ENCODE data around the gene AFTPH. TPM values are rescaled to one million over a fixed set of nuclear protein-coding genes. Genes with fewer than 3 reads are reported as not detected.
A peak's percentile ranks its signal among the peaks of the same experiment; 100 is the strongest.
"Not testable (repeated sequence)": the region's sequence is repeated elsewhere in the genome, so short reads cannot be mapped to it uniquely, and the experiment has no call there.

The AFTPH gene
- polyA plus RNA-seq, 3 donors = 22.3 to 28.6 (median 28.4) TPM

- H3K27me3 ChIP-seq (ENCODE audit: control insufficient read depth in 2 of 2, insufficient read depth in 2 of 2, low read length in 2 of 2) = no peaks in the 10 kb centered on the region
- H3K36me3 ChIP-seq (replicated peaks in 1 of 2; ENCODE audit: control insufficient read depth in 1 of 2, insufficient read depth in 2 of 2, low read length in 2 of 2) = no peaks in the 10 kb centered on the region
- H3K27ac Mint-ChIP-seq = peak overlapping the region; percentile 98 to 100 (median 99)
- H3K4me1 Mint-ChIP-seq = peaks cover 38% of the 10 kb centered on the region
- peaks cover 0 to 2% (median 0%) of the 10 kb centered on the region in 7 donors for H3K9me3 Mint-ChIP-seq
- H3K4me2 ChIP-seq (replicated peaks; ENCODE audit: extremely low read depth, low read length, poor library complexity, severe bottlenecking) = peak overlapping the region; percentile 86
- H2AFZ ChIP-seq (ENCODE audit: insufficient read depth, low read depth, low read length, poor library complexity, severe bottlenecking) = peak overlapping the region; percentile 18
- peak overlapping the region; percentile 99 for H3K9ac ChIP-seq (ENCODE audit: insufficient read depth, low read length, poor library complexity, severe bottlenecking)
- H3K4me3 ChIP-seq (replicated peaks in 1 of 3; ENCODE audit: low read depth in 2 of 3, low read length in 3 of 3) = peak overlapping the region; percentile 72 to 95 (median 81)
- TF ChIP-seq CTCF (IDR thresholded peaks at IDR 0.05) = no peak
- peaks cover 6 to 14% of the 10 kb centered on the region in 2 donors for H3K36me3 Mint-ChIP-seq
- peaks cover 0 to 1% (median 0%) of the 10 kb centered on the region in 3 donors for H3K27me3 Mint-ChIP-seq (ENCODE audit: low read depth in 3 of 3)
- peaks cover 29 to 46% of the 10 kb centered on the region in 2 donors for H3K4me1 ChIP-seq (ENCODE audit: control insufficient read depth in 1 of 2, insufficient read depth in 2 of 2, low read length in 2 of 2)
- WGBS (ENCODE audit: insufficient coverage) = no CpG with 5 or more reads among the region's 4 CpGs
- peak overlapping the region; percentile 93 to 98 for H3K27ac ChIP-seq (ENCODE audit: low read depth in 1 of 2, low read length in 2 of 2)
- H4K20me1 ChIP-seq (ENCODE audit: insufficient read depth, low read length) = peaks cover 43% of the 10 kb centered on the region
- no peaks in the 10 kb centered on the region for H3K9me3 ChIP-seq (replicated peaks in 1 of 2; ENCODE audit: control insufficient read depth in 1 of 2, insufficient read depth in 1 of 2, low read length in 2 of 2)
- H3K4me3 Mint-ChIP-seq = peak overlapping the region; percentile 98 to 99
- peak; percentile 64 to 84 (median 79) for DNase-seq
- H3K79me2 ChIP-seq (ENCODE audit: insufficient read depth, low read length) = peaks cover 75% of the 10 kb centered on the region
- intact Hi-C loops (cut with micrococcal nuclease) = loop anchor here (10.0 kb wide), 2 partner anchors 120 to 350 kb away; no protein-coding TSS in a partner anchor
Observed at GRCh38 chr2:64525317-64525613, 1.1 kb downstream of the AFTPH start.

- H3K9ac ChIP-seq (ENCODE audit: insufficient read depth, low read length, poor library complexity, severe bottlenecking) = peak overlapping the region; percentile 99
- H4K20me1 ChIP-seq (ENCODE audit: insufficient read depth, low read length) = peaks cover 50% of the 10 kb centered on the region
- TF ChIP-seq CTCF (IDR thresholded peaks at IDR 0.05) = no peak
- Mint-ChIP-seq H3K4me1 (peaks cover 43% of the 10 kb centered on the region), H3K36me3 (peaks cover 6 to 15% of the 10 kb centered on the region in 2 donors), H3K9me3 (peaks cover 0 to 2% (median 0%) of the 10 kb centered on the region in 7 donors), H3K27ac (peak overlapping the region; percentile 98 to 100 (median 99)), H3K27me3 (ENCODE audit: low read depth in 3 of 3) (peaks cover 0 to 1% (median 0%) of the 10 kb centered on the region in 3 donors), H3K4me3 (peak overlapping the region; percentile 98 to 99)
- peaks cover 82% of the 10 kb centered on the region for H3K79me2 ChIP-seq (ENCODE audit: insufficient read depth, low read length)
- H3K9me3 ChIP-seq (replicated peaks in 1 of 2; ENCODE audit: control insufficient read depth in 1 of 2, insufficient read depth in 1 of 2, low read length in 2 of 2) = no peaks in the 10 kb centered on the region
- H3K36me3 ChIP-seq (replicated peaks in 1 of 2; ENCODE audit: control insufficient read depth in 1 of 2, insufficient read depth in 2 of 2, low read length in 2 of 2) = no peaks in the 10 kb centered on the region
- peak overlapping the region in 1 of 2 donors; percentile 98 for H3K27ac ChIP-seq (ENCODE audit: low read depth in 1 of 2, low read length in 2 of 2)
- intact Hi-C loops (cut with micrococcal nuclease) = loop anchor here (10.0 kb wide), 2 partner anchors 119 to 349 kb away; no protein-coding TSS in a partner anchor
- peaks cover 29 to 46% of the 10 kb centered on the region in 2 donors for H3K4me1 ChIP-seq (ENCODE audit: control insufficient read depth in 1 of 2, insufficient read depth in 2 of 2, low read length in 2 of 2)
- WGBS (ENCODE audit: insufficient coverage) = no CpG with 5 or more reads among the region's 3 CpGs
- no peak for DNase-seq
- H2AFZ ChIP-seq (ENCODE audit: insufficient read depth, low read depth, low read length, poor library complexity, severe bottlenecking) = no peak overlapping the region
- no peaks in the 10 kb centered on the region for H3K27me3 ChIP-seq (ENCODE audit: control insufficient read depth in 2 of 2, insufficient read depth in 2 of 2, low read length in 2 of 2)
- H3K4me2 ChIP-seq (replicated peaks; ENCODE audit: extremely low read depth, low read length, poor library complexity, severe bottlenecking) = peak overlapping the region; percentile 86
- H3K4me3 ChIP-seq (replicated peaks in 1 of 3; ENCODE audit: low read depth in 2 of 3, low read length in 3 of 3) = peak overlapping the region; percentile 72 to 95 (median 81)
Observed at GRCh38 chr2:64526034-64526433, 1.9 kb downstream of the AFTPH start.

GRCh38 chr2:64530946-64531345 is 6.8 kb downstream of the AFTPH start:
- DNase-seq; H3K4me2 ChIP-seq (replicated peaks; ENCODE audit: extremely low read depth, low read length, poor library complexity, severe bottlenecking); H2AFZ ChIP-seq (ENCODE audit: insufficient read depth, low read depth, low read length, poor library complexity, severe bottlenecking); H3K27me3 ChIP-seq (ENCODE audit: control insufficient read depth in 2 of 2, insufficient read depth in 2 of 2, low read length in 2 of 2); H3K9ac ChIP-seq (ENCODE audit: insufficient read depth, low read length, poor library complexity, severe bottlenecking); H3K27me3 Mint-ChIP-seq (ENCODE audit: low read depth in 3 of 3); H3K4me3 ChIP-seq (replicated peaks in 1 of 3; ENCODE audit: low read depth in 2 of 3, low read length in 3 of 3); H3K36me3 ChIP-seq (replicated peaks in 1 of 2; ENCODE audit: control insufficient read depth in 1 of 2, insufficient read depth in 2 of 2, low read length in 2 of 2); H3K9me3 ChIP-seq (replicated peaks in 1 of 2; ENCODE audit: control insufficient read depth in 1 of 2, insufficient read depth in 1 of 2, low read length in 2 of 2); H3K27ac ChIP-seq (ENCODE audit: low read depth in 1 of 2, low read length in 2 of 2); intact Hi-C loops (cut with micrococcal nuclease); H3K9me3 Mint-ChIP-seq; H3K4me3 Mint-ChIP-seq: not testable (repeated sequence)
- peak overlapping the region in 2 of 7 donors; percentile 50 for H3K27ac Mint-ChIP-seq
- peaks cover 28 to 48% of the 10 kb centered on the region in 2 donors for H3K4me1 ChIP-seq (ENCODE audit: control insufficient read depth in 1 of 2, insufficient read depth in 2 of 2, low read length in 2 of 2)
- 100% methylated on average over 1 of the region's 2 CpGs for WGBS (ENCODE audit: insufficient coverage)
- peaks cover 97% of the 10 kb centered on the region for H4K20me1 ChIP-seq (ENCODE audit: insufficient read depth, low read length)
- peaks cover 54% of the 10 kb centered on the region for H3K4me1 Mint-ChIP-seq
- H3K36me3 Mint-ChIP-seq = peaks cover 9 to 18% of the 10 kb centered on the region in 2 donors
- H3K79me2 ChIP-seq (ENCODE audit: insufficient read depth, low read length) = peaks cover 100% of the 10 kb centered on the region
